NOMO-1 treated with DMSO at 0.1 percent for 48 hours (cell line): Measurements from ENCODE around the gene FCER1G.
"Not testable (repeated sequence)": the region's sequence is repeated elsewhere in the genome, so short reads cannot be mapped to it uniquely, and the experiment has no call there.

Experiments
- DNase-seq: peaks from one replicate; lab custom pipeline; 2025; ENCODE audit not compliant: unreplicated experiment; lab: John Stamatoyannopoulos, UW

The FCER1G gene

DNA sequence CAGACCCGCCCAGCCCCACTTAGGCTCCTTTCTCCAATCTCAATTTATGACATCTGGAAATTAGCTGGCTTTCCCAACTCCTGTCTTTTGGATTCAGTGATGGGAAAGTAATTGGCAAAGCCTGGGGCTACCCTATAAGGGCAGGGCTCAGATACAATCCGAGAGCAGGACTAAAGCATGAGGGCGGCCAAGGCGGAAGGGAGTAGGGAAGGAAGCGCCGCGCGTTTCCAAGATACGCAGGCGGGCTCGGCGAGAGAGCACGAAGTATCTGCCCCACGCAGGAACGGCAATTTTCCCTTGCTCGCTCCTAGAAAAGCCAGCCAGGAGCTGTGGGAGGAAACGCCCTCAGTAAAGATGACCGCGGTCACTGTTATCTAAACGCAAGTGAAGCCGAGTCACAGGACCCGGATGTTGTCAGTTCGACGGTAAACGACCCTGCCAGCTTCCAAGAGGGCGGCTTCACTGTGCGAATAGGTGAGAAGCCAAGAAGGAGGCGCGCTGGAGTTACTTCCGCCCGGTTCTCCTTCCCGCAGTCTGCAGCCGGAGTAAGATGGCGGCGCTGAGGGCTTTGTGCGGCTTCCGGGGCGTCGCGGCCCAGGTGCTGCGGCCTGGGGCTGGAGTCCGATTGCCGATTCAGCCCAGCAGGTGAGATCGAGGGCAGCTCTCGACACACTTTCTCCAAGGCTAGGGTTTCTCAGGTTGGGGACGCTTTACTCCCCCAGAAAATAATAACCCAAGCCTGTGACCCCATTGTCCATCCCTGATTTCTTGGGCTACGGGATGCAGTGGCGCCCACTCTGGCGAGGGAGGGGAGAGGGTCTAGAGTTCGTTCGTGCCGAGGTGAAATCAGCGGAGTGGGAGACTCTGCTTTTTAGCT lies 13.0 kb upstream of the FCER1G start, which contains the start of gene NDUFS2:
NDUFS2 (plus strand) TSS at position 532 of the 877 bp plus-strand sequence; CDS start at position 551, 19 bp downstream.
- DNase-seq = peak; percentile 99

DNA sequence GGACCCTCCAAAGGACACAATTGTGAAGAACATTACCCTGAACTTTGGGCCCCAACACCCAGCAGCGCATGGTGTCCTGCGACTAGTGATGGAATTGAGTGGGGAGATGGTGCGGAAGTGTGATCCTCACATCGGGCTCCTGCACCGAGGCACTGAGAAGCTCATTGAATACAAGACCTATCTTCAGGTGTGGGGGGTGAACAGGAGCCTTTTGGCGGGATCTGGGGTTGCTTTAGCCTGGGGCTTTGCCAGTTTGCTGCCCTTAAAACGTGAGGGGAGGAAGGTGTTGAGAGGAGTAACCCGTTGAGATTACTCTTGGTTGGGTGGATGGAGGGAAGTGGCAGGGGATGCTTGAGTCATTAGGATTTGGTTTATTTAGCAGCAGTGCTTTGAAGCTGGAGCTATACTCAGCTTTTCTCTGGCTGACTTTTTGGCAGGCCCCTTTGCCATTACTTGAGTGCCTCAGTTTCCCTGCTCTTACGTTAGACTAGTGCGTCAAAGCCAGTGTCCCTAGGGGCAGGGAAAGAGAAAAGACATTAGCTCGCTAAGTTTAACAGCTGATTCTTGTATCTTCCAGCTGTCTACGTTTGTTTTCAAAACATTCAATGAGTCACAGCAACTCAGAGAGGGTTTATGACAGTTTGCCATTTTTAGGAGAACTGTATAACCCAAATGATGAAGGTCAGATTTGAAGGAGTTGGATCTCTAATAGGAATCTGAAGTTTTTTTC lies 8.5 kb upstream of the FCER1G start:
- DNase-seq = no peak

DNA sequence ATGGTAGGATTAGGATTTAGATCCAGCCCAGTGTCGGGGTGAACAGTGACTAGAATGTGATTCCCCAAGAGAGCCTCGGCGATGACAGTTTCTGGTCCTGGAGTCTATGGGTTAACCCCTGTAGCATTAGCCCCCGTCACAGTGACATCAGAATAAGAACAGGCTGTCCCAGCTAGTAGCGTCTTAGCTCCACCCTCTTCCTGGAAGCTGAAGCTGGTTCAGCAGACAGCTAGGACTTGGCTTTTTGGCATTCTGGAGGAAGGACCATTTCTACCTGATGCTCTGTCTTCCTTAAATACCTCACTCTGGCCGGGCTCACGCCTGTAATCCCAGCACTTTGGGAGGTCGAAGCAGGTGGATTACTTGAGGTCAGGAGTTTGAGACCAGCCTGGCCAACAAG lies 7.9 kb upstream of the FCER1G start:
- DNase-seq = no peak

DNA sequence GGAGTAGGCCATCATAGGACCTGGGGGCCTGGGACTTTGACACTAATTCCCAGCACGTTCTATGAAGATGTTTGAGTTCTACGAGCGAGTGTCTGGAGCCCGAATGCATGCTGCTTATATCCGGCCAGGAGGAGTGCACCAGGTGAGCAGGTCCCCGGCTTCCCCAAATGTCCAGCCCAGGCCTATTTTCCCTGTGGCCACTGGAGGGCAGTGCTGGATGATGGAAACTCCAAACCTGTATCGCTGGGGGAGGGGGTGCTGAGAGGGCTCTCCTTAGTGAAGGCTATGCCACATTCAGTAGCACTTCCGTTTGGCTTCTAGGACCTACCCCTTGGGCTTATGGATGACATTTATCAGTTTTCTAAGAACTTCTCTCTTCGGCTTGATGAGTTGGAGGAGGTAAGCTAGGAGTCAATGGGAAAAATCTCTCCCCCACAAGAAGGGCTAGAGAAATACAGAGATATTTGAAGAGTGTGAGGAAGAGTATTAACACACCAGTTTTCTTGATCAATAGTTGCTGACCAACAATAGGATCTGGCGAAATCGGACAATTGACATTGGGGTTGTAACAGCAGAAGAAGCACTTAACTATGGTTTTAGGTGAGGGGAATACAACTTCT lies 5.2 kb upstream of the FCER1G start:
- DNase-seq = peak; percentile 78

DNA sequence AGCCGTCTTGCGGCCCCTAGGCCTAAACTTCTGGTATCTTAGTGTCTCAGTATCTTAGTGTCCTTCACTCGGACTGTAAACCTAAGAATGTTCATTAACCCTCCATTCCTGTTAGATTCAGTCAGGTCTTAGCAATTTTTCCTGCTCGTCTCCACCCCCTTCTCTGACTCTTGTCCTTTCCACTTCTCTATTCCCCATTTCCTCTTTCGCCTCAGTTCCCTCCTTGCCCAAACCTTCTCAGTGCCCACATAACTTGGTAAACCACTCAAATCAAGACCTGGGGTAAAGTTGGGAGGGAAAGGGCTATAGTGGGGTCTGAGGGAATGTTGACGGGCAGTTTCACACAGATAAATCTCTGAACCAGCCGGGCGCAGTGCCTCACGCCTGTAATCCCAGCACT lies 726 bp upstream of the FCER1G start:
- DNase-seq = peak; percentile 61

- peak; percentile 97 for DNase-seq
These were observed 2.0 kb downstream of the FCER1G start for GRCh38 chr1:161216945-161217712.

DNA sequence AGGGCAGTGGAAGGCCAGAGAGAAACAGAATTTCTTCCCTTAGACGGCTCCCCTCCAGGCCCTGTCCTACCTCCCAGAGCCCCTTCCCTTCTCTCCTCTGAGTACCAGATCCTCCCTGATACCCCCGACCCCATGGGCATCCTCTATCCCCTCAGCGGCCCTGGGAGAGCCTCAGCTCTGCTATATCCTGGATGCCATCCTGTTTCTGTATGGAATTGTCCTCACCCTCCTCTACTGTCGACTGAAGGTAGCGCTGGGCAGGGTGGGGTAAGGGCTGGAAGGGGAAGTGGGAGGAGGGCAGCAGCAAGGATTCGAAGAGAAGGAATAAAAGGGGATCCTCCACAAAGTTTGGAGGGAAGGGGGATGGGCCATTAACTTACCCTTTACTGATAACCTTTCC lies 2.7 kb downstream of the FCER1G start:
- no peak for DNase-seq

DNA sequence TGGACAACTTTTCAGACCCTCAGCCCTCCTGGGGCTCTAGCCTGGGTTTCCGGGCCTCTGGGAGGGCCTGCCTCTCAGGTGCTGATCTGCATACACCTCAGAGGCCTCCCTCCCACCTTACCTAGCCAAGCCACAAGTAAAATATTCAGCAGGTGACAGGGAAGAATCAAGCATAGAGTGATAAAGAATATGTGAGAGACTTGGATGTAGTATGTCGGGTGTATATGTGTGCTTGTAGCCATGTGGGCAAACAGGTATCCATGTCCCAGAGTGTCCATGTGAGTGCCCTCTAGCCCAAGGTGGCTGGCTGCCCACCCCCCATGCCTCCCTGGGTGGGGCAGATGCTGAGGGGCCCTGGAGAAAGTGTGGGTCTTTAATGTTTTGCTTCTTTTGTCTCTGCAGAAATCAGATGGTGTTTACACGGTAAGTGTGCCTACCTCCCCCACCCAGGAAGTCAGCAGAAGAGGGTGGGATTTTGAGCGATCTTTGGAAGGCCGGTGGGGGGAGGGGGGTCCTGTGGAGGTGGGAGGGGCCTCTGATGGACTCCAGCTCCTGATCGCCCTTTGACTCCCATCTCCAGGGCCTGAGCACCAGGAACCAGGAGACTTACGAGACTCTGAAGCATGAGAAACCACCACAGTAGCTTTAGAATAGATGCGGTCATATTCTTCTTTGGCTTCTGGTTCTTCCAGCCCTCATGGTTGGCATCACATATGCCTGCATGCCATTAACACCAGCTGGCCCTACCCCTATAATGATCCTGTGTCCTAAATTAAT lies 3.4 kb downstream of the FCER1G start:
- no peak for DNase-seq

GRCh38 chr1:161219078-161219892 lies 4.2 kb downstream of the FCER1G start:
- no peak for DNase-seq

GRCh38 chr1:161220002-161220401 lies 4.9 kb downstream of the FCER1G start:
- no peak for DNase-seq

GRCh38 chr1:161222175-161223019 lies 7.3 kb downstream of the FCER1G start:
- no peak for DNase-seq

DNA sequence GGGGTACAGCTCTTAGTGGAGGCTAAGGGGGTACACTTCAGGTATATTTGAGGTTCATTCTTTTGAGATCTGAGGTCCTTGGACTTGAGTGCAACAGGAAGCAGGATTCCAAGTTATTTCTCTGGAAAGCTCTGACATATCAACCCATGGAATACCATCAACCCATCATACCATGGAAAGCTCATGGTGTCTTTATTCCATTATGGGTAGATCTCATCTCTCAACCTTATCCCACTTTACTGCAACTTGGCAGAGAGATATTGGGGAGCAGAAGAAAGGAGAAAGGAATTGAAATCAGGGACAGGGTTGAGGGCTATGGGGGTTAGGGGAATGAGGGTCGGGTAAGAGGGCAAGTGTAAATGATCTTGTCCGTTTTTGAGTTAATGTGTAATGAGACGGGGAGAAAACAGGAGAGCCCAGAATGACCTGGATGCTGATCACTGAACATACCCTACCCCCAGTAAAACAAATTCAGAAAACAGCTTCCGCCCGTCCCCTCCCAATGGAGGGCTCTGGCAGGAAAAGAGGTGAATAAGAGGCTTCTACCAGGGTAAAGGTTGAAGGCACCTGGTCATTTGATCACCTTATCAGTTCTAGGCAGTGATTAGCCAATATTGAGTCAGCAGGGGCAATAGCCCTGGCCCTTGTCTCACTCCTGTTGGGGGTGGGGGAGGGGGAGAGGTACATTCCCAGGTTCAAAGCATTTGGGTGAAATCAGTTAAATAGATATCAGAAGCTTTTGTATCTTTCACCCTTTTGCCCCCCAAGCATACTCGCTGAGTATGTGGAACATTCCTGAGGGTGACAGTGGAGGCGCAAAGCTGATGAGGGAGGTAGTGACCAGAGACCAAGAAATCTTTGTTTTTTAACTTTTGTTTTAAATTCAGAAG lies 9.0 kb downstream of the FCER1G start:
- DNase-seq = no peak

DNA sequence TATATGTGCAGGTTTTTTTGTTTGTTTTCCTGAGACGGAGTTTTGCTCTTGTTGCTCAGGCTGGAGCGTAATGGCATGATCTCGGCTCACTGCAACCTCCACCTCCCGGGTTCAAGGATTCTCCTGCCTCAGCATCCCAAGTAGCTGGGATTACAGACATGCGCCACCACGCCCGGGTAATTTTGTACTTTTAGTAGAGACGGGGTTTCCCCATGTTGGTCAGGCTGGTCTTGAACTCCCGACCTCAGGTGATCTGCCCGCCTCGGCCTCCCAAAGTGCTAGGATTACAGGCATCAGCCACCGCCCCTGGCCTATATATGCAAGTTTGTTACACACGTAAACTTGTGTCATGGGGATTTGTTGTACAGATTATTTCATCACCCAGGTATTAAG lies 9.6 kb downstream of the FCER1G start:
- DNase-seq = not testable (repeated sequence)

- DNase-seq = peak; percentile 59
These were observed 10.1 kb downstream of the FCER1G start for GRCh38 chr1:161225178-161225533.

GRCh38 chr1:161225534-161226319 lies 10.6 kb downstream of the FCER1G start, which contains the start of gene TOMM40L:
Gene TOMM40L (plus strand): TSS chr1:161226060. CDS start chr1:161226490, 430 bp downstream.
- peak; percentile 100 for DNase-seq

GRCh38 chr1:161226320-161226711 lies 11.2 kb downstream of the FCER1G start:
- no peak for DNase-seq

DNA sequence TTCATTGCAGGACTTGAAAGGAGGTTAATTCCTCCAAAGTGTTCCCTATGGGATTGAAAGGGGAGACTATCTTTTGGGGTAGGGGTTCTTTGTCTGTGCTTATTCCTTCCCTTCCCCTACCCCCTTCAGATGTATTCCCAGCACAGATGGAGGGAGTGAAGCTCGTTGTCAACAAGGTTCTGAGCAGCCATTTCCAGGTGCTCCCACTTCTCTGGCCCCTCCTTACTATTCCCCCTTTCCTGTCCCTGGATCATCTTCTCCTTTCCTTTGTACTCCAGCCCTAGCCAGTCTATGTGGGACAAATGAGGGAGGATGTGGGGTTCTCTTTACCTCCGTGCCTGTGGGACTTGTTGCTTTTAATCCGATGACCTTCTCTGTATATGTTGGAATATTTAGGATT lies 11.7 kb downstream of the FCER1G start:
- DNase-seq = no peak
